GM03348 (cell line): ENCODE results near the gene NUDT1.
A peak's percentile ranks its signal among the peaks of the same experiment; 100 is the strongest.

Experiments
- DNase-seq: peaks from one replicate; pipeline ENCODE4 v3.0.0; 2012; ENCODE audit warnings: low spot score

NUDT1 gene

GRCh38 chr7:2269991-2270460 is 28.0 kb downstream of the NUDT1 start:
- no peak for DNase-seq

- no peak for DNase-seq
Observed at GRCh38 chr7:2270495-2270894, 28.5 kb downstream of the NUDT1 start.

DNA sequence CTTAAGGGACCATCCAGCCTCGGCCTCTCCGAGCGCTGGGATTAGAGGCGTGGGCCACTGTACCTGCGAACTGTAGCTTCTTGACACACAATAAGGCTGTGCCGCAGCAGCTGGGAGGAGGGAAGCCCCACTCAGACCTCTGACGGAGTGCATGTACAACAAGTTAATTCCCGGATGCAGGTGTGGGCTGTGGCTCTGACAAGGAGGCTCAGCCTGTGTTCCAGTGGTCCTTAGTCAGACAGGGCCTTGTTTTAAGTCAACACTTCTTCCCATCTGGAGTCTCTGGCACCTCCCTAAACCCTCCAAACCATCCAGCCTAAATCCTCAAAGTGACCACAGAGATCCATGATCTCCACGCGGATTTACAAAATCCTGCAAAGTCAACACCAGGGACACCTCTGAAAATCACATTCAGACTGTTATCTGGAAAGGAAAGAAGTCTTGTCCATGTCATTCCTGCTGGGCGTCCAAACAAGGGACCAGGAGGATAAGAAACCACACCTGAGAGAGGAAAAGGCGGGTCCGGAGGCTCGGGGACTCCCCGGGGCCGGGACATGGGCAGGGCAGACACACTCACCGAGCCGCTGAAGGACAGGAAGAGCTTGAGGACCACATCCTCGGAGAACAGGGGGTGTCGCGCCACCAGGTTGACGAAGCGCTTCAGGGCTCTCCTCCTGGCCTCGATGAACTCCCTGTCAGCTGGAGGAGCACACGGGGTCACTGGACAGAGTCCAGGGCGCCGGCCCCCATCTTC is 29.4 kb downstream of the NUDT1 start:
- no peak for DNase-seq

- no peak for DNase-seq
Observed at GRCh38 chr7:2272031-2272430, 30.0 kb downstream of the NUDT1 start.

DNA sequence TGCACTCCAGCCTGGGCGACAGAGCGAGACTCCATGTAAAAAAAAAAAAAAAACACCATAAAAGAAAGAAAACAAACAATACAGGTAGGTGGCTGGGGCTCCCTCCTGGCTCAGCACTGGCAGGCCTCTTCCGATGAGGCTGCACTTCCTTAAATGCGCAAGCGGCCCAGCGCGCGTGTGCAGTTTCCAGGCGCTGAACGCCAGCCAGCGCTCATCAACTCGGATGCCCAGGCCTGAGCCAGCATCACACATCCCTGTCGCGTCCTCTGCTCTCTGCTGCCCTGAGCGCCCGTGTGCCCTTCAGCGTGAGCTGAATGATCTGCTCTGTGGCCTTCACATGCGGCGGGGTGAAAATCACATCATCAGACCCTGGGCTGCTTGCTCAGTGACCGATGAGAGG is 31.8 kb downstream of the NUDT1 start:
- no peak for DNase-seq

DNA sequence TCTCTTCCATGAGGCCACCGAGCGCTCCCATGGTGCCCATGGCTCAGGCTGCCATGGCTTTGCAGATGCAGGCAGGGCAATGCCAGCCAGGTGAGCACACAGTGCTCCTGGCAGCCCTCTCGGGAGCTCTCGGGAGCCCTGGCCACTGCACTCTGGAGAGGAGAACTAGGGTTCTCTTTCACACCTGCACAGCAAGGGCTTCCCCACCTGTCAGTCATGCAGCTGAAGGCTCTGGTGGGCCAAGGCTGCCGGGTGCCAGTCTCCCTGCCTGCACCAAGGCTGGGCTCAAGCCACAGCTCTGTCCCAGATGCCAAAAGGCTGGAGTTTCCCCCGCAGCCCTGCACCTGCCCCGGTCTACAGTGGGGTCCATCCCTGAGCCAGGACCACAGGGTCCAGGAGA is 32.6 kb downstream of the NUDT1 start:
- no peak for DNase-seq

DNA sequence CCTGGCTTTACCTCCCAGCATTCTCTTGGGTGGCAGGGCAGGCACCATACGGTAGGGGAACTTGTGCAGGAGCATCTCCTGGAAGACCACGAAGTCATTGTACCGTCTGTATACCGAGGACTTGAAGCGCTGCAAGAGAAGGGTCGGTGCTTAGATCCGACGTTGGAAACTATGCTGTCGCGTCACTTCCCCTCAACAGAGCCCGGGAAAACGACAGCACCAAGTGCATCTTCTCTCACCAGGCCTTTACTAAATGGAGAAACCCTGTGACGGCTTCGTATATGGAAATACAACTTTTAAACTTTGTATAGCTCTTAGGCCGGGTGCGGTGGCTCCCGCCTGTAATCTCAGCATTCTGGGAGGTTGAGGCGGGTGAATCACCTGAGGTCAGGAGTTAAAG is 33.1 kb downstream of the NUDT1 start:
- no peak for DNase-seq

DNA sequence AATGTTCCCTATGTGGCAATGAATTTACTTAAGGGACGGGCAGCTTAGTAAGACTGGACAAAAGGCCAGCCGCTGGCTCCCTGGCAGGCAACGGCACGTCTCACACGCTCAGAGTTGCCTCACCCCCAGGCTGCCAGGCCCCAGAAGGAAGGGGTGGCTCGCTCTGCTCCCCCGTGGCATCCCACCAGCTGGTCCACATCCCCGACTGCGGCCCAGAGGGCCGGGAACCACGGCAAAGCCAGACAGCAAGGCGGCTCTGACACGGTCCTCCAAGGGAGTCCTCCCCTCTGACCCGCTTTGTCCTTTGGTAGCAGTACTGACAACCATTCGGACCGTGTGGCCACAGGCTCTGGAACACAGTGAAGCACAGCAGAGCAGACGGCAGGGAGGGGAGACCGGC is 34.1 kb downstream of the NUDT1 start:
- no peak for DNase-seq

GRCh38 chr7:2278026-2278425 is 36.0 kb downstream of the NUDT1 start:
- DNase-seq, result no peak

GRCh38 chr7:2279896-2280295 is 37.9 kb downstream of the NUDT1 start:
- no peak for DNase-seq

- no peak for DNase-seq
Observed at GRCh38 chr7:2280424-2280823, 38.4 kb downstream of the NUDT1 start.

DNA sequence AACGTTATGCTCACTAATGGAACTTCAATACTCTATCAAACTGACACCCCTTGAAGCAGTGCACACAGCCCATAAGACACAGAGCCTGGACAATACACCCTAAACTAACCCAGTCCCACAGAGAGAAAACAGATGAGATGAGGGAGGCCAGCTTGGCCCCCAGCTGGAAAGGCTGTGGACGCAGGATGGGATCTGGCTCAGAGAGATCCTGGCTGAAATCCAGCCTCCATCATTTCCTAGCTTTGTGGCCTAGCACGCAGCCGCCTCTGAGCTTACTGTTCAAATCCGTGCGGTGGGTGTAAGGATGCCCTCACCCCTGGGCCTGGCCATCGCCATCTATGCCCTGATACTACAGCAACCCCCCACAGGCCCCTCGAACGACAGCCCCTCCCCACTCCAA is 39.5 kb downstream of the NUDT1 start:
- peak; percentile 64 for DNase-seq

GRCh38 chr7:2282185-2282751 is 40.2 kb downstream of the NUDT1 start:
- peak; percentile 27 for DNase-seq

DNA sequence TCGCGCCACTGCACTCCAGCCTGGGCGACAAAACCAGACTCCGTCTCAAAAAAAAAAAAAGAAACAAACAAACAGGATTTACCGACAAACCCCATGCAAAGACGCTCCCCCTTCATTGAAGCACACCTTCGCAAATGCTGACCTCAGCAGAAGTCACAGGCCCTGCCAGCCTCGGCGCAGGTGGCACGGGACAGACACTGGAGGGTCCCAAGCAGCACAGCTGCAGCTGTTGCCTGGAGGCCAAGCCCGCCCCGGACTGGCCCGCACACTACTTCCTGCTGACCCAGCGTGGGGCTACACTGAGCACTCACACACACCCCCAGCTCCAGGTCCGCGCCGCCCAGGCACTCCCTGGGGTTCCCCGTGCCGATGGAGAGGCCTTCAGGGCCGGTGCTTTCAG is 41.0 kb downstream of the NUDT1 start:
- DNase-seq, result peak; percentile 1

- no peak for DNase-seq
Observed at GRCh38 chr7:2287745-2288144, 45.7 kb downstream of the NUDT1 start.

DNA sequence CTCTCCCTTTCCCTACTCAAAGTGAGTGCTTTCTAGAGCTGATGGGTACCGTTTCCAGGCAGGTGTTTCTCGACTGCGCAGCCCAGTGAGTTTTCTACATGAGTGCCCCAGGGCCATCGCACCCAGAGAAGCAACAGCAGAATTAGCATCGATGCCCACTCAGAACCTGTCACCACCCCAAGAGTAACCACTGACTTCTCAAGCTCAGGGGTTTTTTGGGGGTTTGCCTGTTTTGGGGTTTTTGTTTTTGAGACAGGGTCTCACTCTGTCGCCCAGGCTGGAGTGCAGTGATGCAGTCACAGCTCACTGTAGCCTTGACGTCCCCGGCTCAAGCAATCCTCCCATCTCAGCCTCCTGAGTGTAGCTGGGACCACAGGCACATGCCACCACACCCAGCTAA is 46.5 kb downstream of the NUDT1 start:
- no peak for DNase-seq

DNA sequence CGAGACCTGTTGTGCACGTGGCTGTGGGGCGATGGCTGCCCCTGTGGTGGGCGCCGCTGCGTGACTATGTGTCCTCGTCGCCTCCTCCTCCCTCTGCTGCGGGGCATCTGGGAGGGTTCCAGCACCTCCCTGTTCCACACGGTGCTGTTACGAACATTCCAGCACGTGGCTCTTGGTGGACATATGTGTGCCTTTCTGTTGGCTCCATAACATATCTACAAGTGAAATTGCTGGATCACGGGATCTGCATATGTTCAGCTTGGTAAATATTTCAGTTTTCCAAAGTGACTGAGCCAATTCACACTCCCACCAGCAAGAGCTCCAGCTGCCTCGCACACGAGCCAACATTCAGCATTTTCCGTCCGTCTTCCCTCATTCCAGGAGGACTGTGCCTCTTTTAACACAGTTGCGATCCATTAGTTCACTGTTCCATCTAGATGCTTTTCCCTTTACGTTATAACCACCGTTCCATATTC is 47.1 kb downstream of the NUDT1 start:
- peak; percentile 6 for DNase-seq

- no peak for DNase-seq
Observed at GRCh38 chr7:2289621-2290020, 47.6 kb downstream of the NUDT1 start.

- DNase-seq, result no peak
Observed at GRCh38 chr7:2290877-2291276, 48.9 kb downstream of the NUDT1 start.

GRCh38 chr7:2295936-2296620 is 54.1 kb downstream of the NUDT1 start:
- DNase-seq, result peak; percentile 5

- DNase-seq, result no peak
Observed at GRCh38 chr7:2296832-2297231, 54.8 kb downstream of the NUDT1 start.

GRCh38 chr7:2299131-2299829 is 57.3 kb downstream of the NUDT1 start:
- DNase-seq, result peak; percentile 72
